Activated CD8-positive, alpha-beta memory T cell treated with anti-CD3 and anti-CD28 coated beads, Interleukin-2, amount 50 U/mL, for 24 hours (primary cell): ENCODE data around the gene SREBF1.

ENCODE experiments used
- DNase-seq: peaks from one replicate; pipeline ENCODE4 v3.0.0-alpha.2; 2020; ENCODE audit errors: extremely low read depth

SREBF1 gene

GRCh38 chr17:17763136-17763535, 73.7 kb downstream of the SREBF1 start:
- no peak for DNase-seq

- no peak for DNase-seq
Observed at GRCh38 chr17:17762744-17763105, 74.1 kb downstream of the SREBF1 start.
